Right atrium auricular region (tissue), 2 donors: ENCODE data around the gene SELPLG. TPM values are rescaled to one million over a fixed set of nuclear protein-coding genes. Genes with fewer than 3 reads are reported as not detected.

ENCODE experiments used
- DNase-seq: peaks from one replicate; pipeline ENCODE4 v3.0.0-alpha.2; 2019; ENCODE audit warnings: low spot score
- H3K27ac ChIP-seq, 2 donors: fragments of 200-600 bp; sonication (generic); 1 replicate in 1 of 2; 2 replicates in 1 of 2; pipeline ENCODE4 v1.5.1; 2016 to 2019
- H3K27me3 ChIP-seq, 2 donors: fragments of 200-600 bp; sonication (generic); one replicate each; pipeline versions ENCODE4 v1.5.1 to v1.6.0; 2017 to 2019
- H3K36me3 ChIP-seq: fragments of 200-600 bp; sonication (generic); one replicate; pipeline ENCODE4 v1.5.1; 2016
- H3K4me1 ChIP-seq, 2 donors: fragments of 200-600 bp; sonication (generic); one replicate each; pipeline versions ENCODE4 v1.5.1 to v1.6.0; 2017 to 2019
- H3K4me3 ChIP-seq, 2 donors: fragments of 200-600 bp; sonication (generic); 1 replicate in 1 of 2; 2 replicates in 1 of 2; pipeline ENCODE4 v1.5.1; 2017 to 2019; ENCODE audit warnings: mild to moderate bottlenecking in 1 of 2, moderate library complexity in 1 of 2
- H3K9me3 ChIP-seq, 2 donors: fragments of 200-600 bp; sonication (generic); one replicate each; pipeline ENCODE4 v1.5.1; 2019
- CTCF ChIP-seq, 2 donors: fragments of 200-600 bp; sonication (generic); IDR thresholded peaks; one replicate each; pipeline ENCODE4 v1.5.1; 2019; ENCODE audit warnings: antibody characterized with exemption in 2 of 2
- total RNA-seq, 2 donors: library from RNA; depleted of rRNA; stranded (reverse); fragments of >200 nt; gene quantifications; one replicate each; pipeline ENCODE4 v1.1.0, GENCODE V29; 2016

SELPLG gene
- total RNA-seq, 2 donors from 2014 or later, result 3.7 to 7.7 TPM

GRCh38 chr12:108676707-108677106 lies 43.0 kb upstream of the SELPLG start:
- H3K27ac ChIP-seq, result peak overlapping the region in 1 of 2 donors; percentile 34
- no peak for TF ChIP-seq CTCF (IDR thresholded peaks at IDR 0.05)

DNA sequence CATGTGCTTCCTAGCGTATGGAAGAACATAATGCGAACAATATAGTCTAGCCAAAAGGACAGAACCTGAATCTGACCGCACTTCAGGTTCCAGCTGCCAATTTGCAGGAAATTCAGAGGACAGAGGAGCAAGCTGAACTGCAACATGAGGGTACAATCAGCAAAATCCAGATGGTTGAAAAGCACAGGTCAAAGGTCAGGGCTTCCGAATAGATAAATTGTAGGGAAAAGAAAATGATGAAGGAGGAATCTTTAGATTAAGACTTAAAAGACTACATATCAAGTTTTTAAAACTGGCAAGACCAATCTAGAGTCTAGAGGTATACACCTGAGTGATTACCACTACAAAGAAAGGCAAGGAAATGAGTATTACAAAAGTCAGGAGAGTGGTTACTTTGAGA lies 42.1 kb upstream of the SELPLG start:
- H3K36me3 ChIP-seq, result peaks cover 27% of the 10 kb centered on the region
- DNase-seq, result no peak
- H3K27ac ChIP-seq, result no peak overlapping the region
- H3K27me3 ChIP-seq, result no peaks in the 10 kb centered on the region
- no peaks in the 10 kb centered on the region for H3K4me1 ChIP-seq
- H3K9me3 ChIP-seq, result no peaks in the 10 kb centered on the region
- no peak overlapping the region for H3K4me3 ChIP-seq
- no peak for TF ChIP-seq CTCF (IDR thresholded peaks at IDR 0.05)

More at GRCh38 chr12:108676707-108677106, 43.0 kb upstream of the SELPLG start:
- no peak overlapping the region for H3K4me3 ChIP-seq
- DNase-seq, result no peak
- no peaks in the 10 kb centered on the region for H3K27me3 ChIP-seq
- peaks cover 0 to 5% of the 10 kb centered on the region in 2 donors for H3K4me1 ChIP-seq
- no peaks in the 10 kb centered on the region for H3K9me3 ChIP-seq
- peaks cover 27% of the 10 kb centered on the region for H3K36me3 ChIP-seq

- no peak for DNase-seq
- TF ChIP-seq CTCF (IDR thresholded peaks at IDR 0.05), result no peak
- no peaks in the 10 kb centered on the region for H3K27me3 ChIP-seq
- H3K36me3 ChIP-seq, result peaks cover 16% of the 10 kb centered on the region
- peaks cover 0 to 32% of the 10 kb centered on the region in 2 donors for H3K4me1 ChIP-seq
- no peaks in the 10 kb centered on the region for H3K9me3 ChIP-seq
- H3K27ac ChIP-seq, result no peak overlapping the region
- no peak overlapping the region for H3K4me3 ChIP-seq
Measured at GRCh38 chr12:108672054-108672453, 38.4 kb upstream of the SELPLG start.

DNA sequence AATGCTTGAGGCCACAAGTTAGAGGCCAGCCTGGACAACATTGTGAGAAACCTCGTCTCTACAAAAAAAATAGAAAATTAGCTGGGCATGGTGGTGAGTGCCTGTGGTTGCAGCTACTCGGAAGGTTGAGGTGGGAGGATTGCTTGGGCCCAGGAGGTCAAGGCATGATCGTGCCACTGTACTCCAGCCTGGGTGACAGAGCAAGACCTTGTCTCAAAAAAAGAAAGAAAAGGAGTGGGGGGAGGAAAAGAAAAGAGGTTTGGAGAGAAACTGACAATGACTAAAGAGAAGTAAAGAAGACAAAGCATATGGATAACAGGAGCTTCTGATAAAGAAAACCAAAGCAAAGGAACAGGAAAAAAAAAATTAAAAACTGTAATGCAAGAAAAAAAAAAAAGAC lies 37.4 kb upstream of the SELPLG start:
- Histone ChIP-seq H3K4me1 (peaks cover 0 to 41% of the 10 kb centered on the region in 2 donors), H3K4me3 (no peak overlapping the region), H3K36me3 (peaks cover 13% of the 10 kb centered on the region), H3K9me3 (no peaks in the 10 kb centered on the region), H3K27me3 (no peaks in the 10 kb centered on the region), H3K27ac (no peak overlapping the region)
- no peak for DNase-seq
- TF ChIP-seq CTCF (IDR thresholded peaks at IDR 0.05), result no peak

DNA sequence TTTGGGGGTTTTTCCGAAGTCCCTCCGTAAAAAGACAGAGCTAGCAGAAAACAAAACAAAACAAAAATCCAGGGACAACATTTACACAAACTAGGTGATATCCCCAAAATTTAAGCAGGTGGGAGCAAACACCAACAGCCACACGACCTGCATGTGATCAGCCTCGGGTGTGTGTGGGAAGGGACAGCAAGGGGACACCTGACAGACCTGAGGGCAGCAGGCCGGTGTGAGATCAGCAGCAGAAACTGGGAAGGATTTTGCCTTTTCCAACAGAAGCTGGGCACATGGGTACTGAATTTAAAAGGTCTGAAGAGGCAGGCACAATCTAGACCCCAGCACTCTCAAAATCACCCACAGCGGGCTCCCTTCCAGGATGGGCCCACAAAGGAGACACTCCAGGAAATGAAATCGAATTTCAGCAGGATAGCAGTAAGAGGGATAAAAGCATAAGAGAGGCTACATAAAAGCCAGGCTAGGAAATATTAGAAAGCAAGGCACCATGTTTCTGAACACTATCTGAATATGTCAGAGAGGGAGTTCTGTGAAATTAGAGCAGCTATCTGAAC lies 36.5 kb upstream of the SELPLG start:
- Histone ChIP-seq H3K27ac (peak overlapping the region; percentile 5 to 68), H3K4me3 (no peak overlapping the region), H3K4me1 (peaks cover 0 to 51% of the 10 kb centered on the region in 2 donors), H3K36me3 (peaks cover 13% of the 10 kb centered on the region), H3K27me3 (no peaks in the 10 kb centered on the region), H3K9me3 (no peaks in the 10 kb centered on the region)
- DNase-seq, result no peak
- TF ChIP-seq CTCF (IDR thresholded peaks at IDR 0.05), result no peak

DNA sequence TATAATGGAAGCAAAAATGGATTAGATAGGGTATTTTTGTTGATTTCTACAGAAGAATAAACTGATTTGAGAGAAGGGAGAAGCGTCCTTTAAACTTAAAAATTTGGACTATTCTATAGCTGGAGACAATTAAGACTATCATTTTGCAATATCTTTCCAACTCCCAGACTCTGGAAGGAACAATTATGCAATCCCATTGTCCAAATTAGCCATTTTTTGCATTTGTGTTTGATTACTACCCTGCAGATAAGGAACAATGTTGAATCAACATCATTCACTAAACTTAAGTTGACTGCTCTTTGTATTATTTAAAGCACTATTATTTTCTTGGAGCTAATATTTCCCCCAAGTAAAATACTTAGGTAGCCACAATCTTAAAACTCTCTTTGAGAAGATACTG lies 34.8 kb upstream of the SELPLG start:
- Histone ChIP-seq H3K27me3 (no peaks in the 10 kb centered on the region), H3K9me3 (no peaks in the 10 kb centered on the region), H3K27ac (peak overlapping the region in 1 of 2 donors; percentile 83), H3K4me1 (peaks cover 0 to 65% of the 10 kb centered on the region in 2 donors), H3K4me3 (no peak overlapping the region), H3K36me3 (peaks cover 13% of the 10 kb centered on the region)
- TF ChIP-seq CTCF (IDR thresholded peaks at IDR 0.05), result no peak
- DNase-seq, result no peak
